NCI-H2171 treated with DMSO at 0.1 percent for 48 hours (cell line): ENCODE data around the gene TEX22.

Source experiments
- DNase-seq: peaks from one replicate; lab custom pipeline; 2025; lab: John Stamatoyannopoulos, UW

The TEX22 gene

GRCh38 chr14:105456736-105457617 is 58.6 kb downstream of the TEX22 start:
- DNase-seq, result no peak

DNA sequence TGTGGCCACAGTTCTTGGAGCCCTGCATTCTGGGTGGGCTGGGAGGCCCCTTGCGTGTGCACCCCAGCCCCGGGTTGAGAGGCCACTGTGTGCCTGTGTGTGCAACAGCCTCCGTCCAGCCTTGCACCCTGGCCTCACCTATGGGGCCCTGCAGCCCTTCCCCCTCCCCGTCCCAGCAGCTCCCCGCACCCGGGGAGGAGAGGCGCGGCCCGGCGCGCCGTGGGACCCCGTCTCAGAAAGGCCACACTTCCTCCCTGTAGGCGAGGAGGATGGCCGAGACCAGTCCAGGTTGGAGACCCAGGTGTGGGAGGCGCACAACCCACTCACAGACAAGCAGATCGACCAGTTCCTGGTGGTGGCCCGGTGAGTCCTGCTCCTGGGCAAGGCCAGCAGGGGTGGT is 59.7 kb downstream of the TEX22 start:
- no peak for DNase-seq

- no peak for DNase-seq
Measured at GRCh38 chr14:105458571-105458970, 60.2 kb downstream of the TEX22 start.

DNA sequence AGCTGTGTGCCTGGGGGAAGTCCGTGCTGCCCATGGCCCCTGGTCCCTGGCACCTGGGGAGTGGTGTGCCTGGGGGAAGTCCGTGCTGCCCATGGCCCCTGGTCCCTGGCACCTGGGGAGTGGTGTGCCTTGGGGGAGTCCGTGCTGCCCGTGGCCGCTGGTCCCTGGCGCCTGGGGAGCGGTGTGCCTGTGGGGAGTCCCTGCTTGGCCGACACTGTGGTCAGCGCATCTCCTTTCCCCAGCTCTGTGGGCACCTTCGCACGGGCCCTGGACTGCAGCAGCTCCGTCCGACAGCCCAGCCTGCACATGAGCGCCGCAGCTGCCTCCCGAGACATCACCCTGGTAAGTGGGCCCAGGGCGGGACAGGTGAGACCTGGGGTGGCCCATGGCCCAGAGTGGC is 61.8 kb downstream of the TEX22 start:
- no peak for DNase-seq

- DNase-seq, result no peak
Measured at GRCh38 chr14:105460616-105461015, 62.3 kb downstream of the TEX22 start.

GRCh38 chr14:105461903-105462302 is 63.6 kb downstream of the TEX22 start:
- DNase-seq, result no peak
